Hepatocyte (in vitro differentiated cells): ENCODE data around the gene TTLL10.

Experiments
- EZH2 ChIP-seq: fragments of 200-600 bp; sonication (generic); IDR thresholded peaks from 2 replicates; pipeline ENCODE4 v1.6.1; 2016; ENCODE audit warnings: antibody characterized with exemption, mild to moderate bottlenecking, borderline replicate concordance
- EZH2phosphoT487 ChIP-seq: fragments of 200-600 bp; sonication (generic); IDR thresholded peaks from one replicate; pipeline ENCODE4 v1.6.1; 2018; ENCODE audit warnings: antibody characterized with exemption, mild to moderate bottlenecking, low read depth, moderate library complexity; ENCODE audit not compliant: unreplicated experiment, severe bottlenecking
- TF ChIP-seq, protein P1 (sequence below): fragments of 200-600 bp; sonication (generic); IDR thresholded peaks from 2 replicates; pipeline ENCODE4 v1.5.1; 2016; ENCODE audit warnings: antibody characterized with exemption, mild to moderate bottlenecking; ENCODE audit not compliant: poor library complexity

DNA sequence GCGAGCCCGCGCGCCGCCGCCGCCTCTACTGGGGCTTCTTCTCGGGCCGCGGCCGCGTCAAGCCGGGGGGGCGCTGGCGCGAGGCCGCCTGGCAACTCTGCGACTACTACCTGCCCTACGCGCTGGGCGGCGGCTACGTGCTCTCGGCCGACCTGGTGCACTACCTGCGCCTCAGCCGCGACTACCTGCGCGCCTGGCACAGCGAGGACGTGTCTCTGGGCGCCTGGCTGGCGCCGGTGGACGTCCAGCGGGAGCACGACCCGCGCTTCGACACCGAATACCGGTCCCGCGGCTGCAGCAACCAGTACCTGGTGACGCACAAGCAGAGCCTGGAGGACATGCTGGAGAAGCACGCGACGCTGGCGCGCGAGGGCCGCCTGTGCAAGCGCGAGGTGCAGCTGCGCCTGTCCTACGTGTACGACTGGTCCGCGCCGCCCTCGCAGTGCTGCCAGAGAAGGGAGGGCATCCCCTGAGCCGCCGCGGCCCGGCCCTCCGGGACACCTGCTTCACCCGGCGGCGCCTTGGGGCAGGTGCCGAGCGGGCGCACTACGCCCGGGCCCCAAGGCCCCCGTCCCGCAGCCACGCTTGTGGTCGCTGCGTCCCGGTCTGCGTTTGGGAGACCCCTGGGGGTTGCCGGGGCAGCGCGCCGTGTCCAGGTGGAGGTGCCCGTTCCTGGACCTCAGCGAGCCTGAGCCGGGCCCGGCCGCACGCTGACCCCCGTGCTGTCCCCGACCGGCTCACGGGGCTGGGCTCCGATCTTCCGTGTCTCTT is 59.3 kb downstream of the TTLL10 start:
- TF ChIP-seq, protein P1, sequence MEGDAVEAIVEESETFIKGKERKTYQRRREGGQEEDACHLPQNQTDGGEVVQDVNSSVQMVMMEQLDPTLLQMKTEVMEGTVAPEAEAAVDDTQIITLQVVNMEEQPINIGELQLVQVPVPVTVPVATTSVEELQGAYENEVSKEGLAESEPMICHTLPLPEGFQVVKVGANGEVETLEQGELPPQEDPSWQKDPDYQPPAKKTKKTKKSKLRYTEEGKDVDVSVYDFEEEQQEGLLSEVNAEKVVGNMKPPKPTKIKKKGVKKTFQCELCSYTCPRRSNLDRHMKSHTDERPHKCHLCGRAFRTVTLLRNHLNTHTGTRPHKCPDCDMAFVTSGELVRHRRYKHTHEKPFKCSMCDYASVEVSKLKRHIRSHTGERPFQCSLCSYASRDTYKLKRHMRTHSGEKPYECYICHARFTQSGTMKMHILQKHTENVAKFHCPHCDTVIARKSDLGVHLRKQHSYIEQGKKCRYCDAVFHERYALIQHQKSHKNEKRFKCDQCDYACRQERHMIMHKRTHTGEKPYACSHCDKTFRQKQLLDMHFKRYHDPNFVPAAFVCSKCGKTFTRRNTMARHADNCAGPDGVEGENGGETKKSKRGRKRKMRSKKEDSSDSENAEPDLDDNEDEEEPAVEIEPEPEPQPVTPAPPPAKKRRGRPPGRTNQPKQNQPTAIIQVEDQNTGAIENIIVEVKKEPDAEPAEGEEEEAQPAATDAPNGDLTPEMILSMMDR, result no peak
- TF ChIP-seq EZH2phosphoT487 (no peak), EZH2 (no peak)
